Breast epithelium (tissue), 4 donors: ENCODE data around the gene MX2. TPM values are rescaled to one million over a fixed set of nuclear protein-coding genes. Genes with fewer than 3 reads are reported as not detected.
A peak's percentile ranks its signal among the peaks of the same experiment; 100 is the strongest.
"Not testable (repeated sequence)": the region's sequence is repeated elsewhere in the genome, so short reads cannot be mapped to it uniquely, and the experiment has no call there.

Experiments
- DNase-seq, 2 donors: peaks; one replicate each; pipeline ENCODE4 v3.0.0-alpha.2; 2019; ENCODE audit warnings: low spot score in 2 of 2
- H3K27ac ChIP-seq, 2 donors: fragments of 200-600 bp; sonication (generic) in 1 of 2; one replicate each; pipeline ENCODE4 v1.5.1; 2016 to 2019; ENCODE audit warnings: mild to moderate bottlenecking in 1 of 2
- H3K27me3 ChIP-seq, 2 donors: fragments of 200-600 bp; sonication (generic) in 1 of 2; one replicate each; pipeline versions ENCODE4 v1.5.1 to v1.6.0; 2017 to 2019; ENCODE audit warnings: control low read depth in 1 of 2, mild to moderate bottlenecking in 1 of 2
- H3K36me3 ChIP-seq: fragments of 200-600 bp; one replicate; pipeline ENCODE4 v1.5.1; 2019
- H3K4me1 ChIP-seq, 2 donors: fragments of 200-600 bp; sonication (generic); one replicate each; pipeline ENCODE4 v1.5.1; 2016 to 2019; ENCODE audit warnings: control low read depth in 1 of 2
- H3K4me3 ChIP-seq, 3 donors: fragments of 200-600 bp; sonication (generic); 1 replicate in 2 of 3; 2 replicates in 1 of 3; pipeline ENCODE4 v1.5.1; 2016 to 2019; ENCODE audit warnings: mild to moderate bottlenecking in 3 of 3, moderate library complexity in 2 of 3
- H3K9me3 ChIP-seq, 2 donors: fragments of 200-600 bp; sonication (generic) in 1 of 2; one replicate each; pipeline ENCODE4 v1.5.1; 2016 to 2019; ENCODE audit warnings: control low read depth in 1 of 2
- POLR2A ChIP-seq: fragments of 450-650 bp; IDR thresholded peaks from one replicate; pipeline ENCODE4 v1.6.1; 2016; ENCODE audit warnings: antibody characterized with exemption, mild to moderate bottlenecking, moderate library complexity
- POLR2AphosphoS5 ChIP-seq, 3 donors: sonication (generic); formaldehyde crosslinking; IDR thresholded peaks; one replicate each; pipeline ENCODE4 v1.6.1; 2017; ENCODE audit warnings: antibody characterized with exemption in 3 of 3
- intact Hi-C: fragments of 100-400 bp; cut with DNase I; formaldehyde crosslinking; loops from one replicate; pipeline ENCODE4 v1.15.1; 2023; ENCODE audit warnings: low total_unique reads
- total RNA-seq, 3 donors: library from RNA; depleted of rRNA; stranded (reverse); fragments of >200 nt; gene quantifications; one replicate each; pipeline ENCODE4 v1.1.0, GENCODE V29; 2016
- TF ChIP-seq, protein P1 (sequence below), 3 donors: fragments of 450-650 bp; IDR thresholded peaks; one replicate each; pipeline ENCODE4 v1.5.1; 2016 to 2017; ENCODE audit warnings: antibody characterized with exemption in 3 of 3, mild to moderate bottlenecking in 3 of 3, moderate library complexity in 3 of 3

Gene MX2, protein sequence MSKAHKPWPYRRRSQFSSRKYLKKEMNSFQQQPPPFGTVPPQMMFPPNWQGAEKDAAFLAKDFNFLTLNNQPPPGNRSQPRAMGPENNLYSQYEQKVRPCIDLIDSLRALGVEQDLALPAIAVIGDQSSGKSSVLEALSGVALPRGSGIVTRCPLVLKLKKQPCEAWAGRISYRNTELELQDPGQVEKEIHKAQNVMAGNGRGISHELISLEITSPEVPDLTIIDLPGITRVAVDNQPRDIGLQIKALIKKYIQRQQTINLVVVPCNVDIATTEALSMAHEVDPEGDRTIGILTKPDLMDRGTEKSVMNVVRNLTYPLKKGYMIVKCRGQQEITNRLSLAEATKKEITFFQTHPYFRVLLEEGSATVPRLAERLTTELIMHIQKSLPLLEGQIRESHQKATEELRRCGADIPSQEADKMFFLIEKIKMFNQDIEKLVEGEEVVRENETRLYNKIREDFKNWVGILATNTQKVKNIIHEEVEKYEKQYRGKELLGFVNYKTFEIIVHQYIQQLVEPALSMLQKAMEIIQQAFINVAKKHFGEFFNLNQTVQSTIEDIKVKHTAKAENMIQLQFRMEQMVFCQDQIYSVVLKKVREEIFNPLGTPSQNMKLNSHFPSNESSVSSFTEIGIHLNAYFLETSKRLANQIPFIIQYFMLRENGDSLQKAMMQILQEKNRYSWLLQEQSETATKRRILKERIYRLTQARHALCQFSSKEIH
- 10 to 100 TPM in 2 of 3 donors, 1 to 10 TPM in 1; 8.9 to 31.5 (median 29.4) TPM for total RNA-seq

DNA sequence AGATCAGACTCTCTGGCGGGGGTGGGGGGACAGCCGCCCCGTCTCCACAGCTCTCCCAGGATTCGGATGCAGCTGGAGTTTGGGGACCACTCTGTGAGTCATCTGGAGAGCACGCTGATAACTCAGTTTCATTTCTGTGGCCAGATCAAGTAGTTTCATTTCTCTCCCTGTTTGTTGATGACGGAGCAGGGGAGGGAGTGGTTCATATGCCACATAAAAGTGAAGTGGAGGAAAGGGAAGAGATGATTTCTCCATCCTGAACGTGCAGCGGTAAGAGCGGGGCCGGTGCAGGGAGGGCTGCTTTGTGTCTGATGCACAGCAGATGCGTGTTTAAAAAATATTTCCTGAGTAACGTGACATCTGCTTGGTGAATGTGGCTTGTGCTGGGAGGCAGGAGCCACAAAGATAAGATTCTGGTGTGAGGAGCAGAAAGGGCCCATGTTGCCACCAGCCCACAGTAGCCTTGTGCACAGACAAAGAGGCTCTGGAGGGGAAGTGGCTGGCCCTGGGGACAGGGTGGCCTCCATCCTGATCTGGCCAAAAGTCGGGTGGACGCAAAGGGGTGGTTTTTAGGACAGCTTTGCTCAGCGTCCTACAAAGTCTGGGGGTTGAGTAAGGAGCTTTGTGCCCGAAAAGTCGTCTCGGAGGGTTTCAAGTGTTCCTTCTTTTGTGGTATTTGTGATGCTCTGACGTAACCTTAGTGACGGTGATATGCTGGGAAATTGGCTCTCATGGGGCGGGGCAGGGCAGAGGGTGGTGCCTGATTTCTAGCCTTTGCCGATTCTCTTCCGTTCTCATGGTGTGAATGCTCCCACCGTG lies at the start of gene MX2:
MX2 (plus strand) TSS at position 242 of the 819 bp plus-strand sequence. CDS start 14,880 bp downstream, outside the sequence.
- intact Hi-C loops: no loop called here
- Histone ChIP-seq H3K36me3 (no peaks in the 10 kb centered on the region), H3K4me3 (peak within 1 kb of the TSS; percentile 44 to 68 (median 46)), H3K27ac (peak within 1 kb of the TSS; percentile 84 to 97), H3K9me3 (no peaks in the 10 kb centered on the region), H3K4me1 (peaks cover 0 to 6% of the 10 kb centered on the region in 2 donors), H3K27me3 (no peaks in the 10 kb centered on the region)
- peak; percentile 54 to 57 for DNase-seq
- TF ChIP-seq POLR2AphosphoS5 (IDR thresholded peaks at IDR 0.05): peak in 2 of 3 donors; percentile 51 to 53
- TF ChIP-seq, protein P1, sequence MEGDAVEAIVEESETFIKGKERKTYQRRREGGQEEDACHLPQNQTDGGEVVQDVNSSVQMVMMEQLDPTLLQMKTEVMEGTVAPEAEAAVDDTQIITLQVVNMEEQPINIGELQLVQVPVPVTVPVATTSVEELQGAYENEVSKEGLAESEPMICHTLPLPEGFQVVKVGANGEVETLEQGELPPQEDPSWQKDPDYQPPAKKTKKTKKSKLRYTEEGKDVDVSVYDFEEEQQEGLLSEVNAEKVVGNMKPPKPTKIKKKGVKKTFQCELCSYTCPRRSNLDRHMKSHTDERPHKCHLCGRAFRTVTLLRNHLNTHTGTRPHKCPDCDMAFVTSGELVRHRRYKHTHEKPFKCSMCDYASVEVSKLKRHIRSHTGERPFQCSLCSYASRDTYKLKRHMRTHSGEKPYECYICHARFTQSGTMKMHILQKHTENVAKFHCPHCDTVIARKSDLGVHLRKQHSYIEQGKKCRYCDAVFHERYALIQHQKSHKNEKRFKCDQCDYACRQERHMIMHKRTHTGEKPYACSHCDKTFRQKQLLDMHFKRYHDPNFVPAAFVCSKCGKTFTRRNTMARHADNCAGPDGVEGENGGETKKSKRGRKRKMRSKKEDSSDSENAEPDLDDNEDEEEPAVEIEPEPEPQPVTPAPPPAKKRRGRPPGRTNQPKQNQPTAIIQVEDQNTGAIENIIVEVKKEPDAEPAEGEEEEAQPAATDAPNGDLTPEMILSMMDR (IDR thresholded peaks at IDR 0.05): no peak

DNA sequence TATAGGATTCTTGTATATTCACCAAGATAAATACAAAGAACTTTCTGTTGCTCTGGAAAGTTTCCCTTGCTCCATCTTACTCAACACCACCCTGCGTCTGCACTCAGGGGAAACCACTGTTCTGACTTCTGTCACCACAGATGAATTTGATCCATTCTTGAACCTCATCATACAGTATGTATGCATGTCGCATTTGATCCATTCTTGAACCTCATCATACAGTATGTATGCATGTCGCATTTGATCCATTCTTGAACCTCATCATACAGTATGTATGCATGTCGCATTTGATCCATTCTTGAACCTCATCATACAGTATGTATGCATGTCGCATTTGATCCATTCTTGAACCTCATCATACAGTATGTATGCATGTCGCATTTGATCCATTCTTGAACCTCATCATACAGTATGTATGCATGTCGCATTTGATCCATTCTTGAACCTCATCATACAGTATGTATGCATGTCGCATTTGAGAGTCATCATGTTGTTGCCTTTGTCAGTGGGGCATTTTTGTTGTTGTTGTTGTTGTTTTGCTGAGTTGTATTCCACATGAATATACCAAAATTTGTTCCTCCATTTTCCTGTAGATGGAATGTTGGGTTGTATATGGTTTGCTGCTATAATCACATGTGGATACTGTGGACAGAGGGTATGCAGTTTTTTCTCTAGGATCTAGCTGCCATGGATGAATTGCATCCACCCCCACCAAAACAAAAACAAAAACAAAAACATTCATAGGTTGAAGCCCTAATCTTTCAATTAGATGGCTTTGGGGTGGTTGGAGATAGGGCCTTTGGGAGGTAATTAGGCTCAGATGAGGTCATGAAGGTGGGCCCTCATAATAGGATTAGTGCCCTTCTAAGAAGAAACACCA lies 48.3 kb upstream of the MX2 start:
- DNase-seq, H3K9me3 ChIP-seq, H3K4me1 ChIP-seq, H3K27ac ChIP-seq, H3K36me3 ChIP-seq, H3K4me3 ChIP-seq: not testable (repeated sequence)
- intact Hi-C loops: loop anchor here (5.0 kb wide), 1 partner anchor 366 kb away; no protein-coding TSS in a partner anchor
- H3K27me3 ChIP-seq: peaks cover 0 to 15% of the 10 kb centered on the region in 2 donors

DNA sequence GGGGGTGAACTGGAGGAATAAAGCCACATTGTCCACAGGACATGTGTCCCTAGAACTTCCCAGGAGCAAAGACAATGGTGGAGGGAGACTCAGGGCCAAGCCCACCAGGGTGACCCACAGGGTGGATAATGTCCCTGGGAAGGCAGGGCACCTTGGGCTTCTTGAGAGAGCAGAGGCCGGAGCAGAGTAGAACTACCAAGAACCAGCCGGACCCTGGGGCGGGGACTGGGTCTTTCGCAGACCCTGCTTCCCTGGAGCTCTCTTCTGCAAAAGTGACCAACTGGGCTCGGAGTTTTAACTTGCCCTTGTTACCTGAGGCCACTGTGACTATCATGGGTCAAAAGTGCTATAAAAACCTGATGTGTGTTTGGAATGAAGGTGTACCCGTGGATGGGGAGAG lies 46.1 kb upstream of the MX2 start:
- TF ChIP-seq POLR2A: no peak
- no peak for TF ChIP-seq POLR2AphosphoS5 (IDR thresholded peaks at IDR 0.05)
- TF ChIP-seq, protein P1 (IDR thresholded peaks at IDR 0.05): no peak
- H3K36me3 ChIP-seq: no peaks in the 10 kb centered on the region
- H3K9me3 ChIP-seq: no peaks in the 10 kb centered on the region
- H3K27me3 ChIP-seq: peaks cover 0 to 15% of the 10 kb centered on the region in 2 donors
- H3K4me3 ChIP-seq: no peak overlapping the region
- H3K27ac ChIP-seq: no peak overlapping the region
- DNase-seq: no peak
- intact Hi-C loops: no loop called here
- no peaks in the 10 kb centered on the region for H3K4me1 ChIP-seq

DNA sequence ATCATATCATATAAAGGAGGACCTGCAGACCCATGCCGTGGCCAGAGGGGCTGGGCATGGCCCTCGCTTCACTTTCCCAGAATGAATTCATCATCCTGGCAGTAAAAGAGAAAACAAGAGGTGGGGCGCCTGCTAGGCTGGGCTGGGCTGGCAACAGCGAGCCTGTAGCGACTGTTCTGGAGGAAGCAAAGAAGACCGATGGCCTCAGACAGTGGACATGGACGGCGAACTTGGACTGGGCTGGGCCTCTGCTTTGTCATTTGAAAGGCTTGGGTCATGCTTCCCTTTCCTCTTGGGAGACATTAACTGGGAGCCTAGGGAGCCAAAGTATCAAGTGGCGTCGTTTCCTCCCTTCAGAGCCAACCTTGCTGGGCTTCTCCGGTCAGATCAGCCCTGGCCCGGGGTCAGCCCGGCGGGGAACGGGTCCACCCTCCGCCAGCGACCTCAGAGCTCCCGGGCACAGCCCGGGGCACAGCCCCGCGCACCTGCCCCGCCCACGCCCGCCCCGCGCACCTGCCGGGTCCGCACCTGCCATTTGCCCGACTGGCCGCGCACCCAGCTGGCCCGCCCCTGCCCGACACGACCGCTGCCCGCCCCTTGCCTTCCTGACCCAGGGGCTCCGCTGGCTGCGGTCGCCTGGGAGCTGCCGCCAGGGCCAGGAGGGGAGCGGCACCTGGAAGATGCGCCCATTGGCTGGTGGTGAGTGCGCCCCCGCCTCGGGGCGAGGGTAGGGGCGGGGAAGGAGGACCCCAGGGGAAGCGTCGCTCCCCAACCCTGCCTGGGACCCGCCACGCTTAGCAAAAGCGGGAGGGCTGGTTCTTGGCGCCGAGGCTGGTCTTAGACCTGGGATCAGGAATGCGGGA lies 45.4 kb upstream of the MX2 start, which contains the start of gene FAM3B:
FAM3B (plus strand) TSS at position 602 of the 863 bp plus-strand sequence; CDS start at position 681, 79 bp downstream.
- TF ChIP-seq POLR2A (no peak), POLR2AphosphoS5 (IDR thresholded peaks at IDR 0.05) (no peak)
- TF ChIP-seq, protein P1 (IDR thresholded peaks at IDR 0.05): no peak
- H3K27me3 ChIP-seq: peaks cover 0 to 15% of the 10 kb centered on the region in 2 donors
- intact Hi-C loops: no loop called here
- H3K9me3 ChIP-seq: no peaks in the 10 kb centered on the region
- peak within 1 kb of the TSS; percentile 33 to 41 for H3K27ac ChIP-seq
- H3K4me1 ChIP-seq: no peaks in the 10 kb centered on the region
- DNase-seq: no peak
- peak within 1 kb of the TSS; percentile 44 to 69 (median 49) for H3K4me3 ChIP-seq
- H3K36me3 ChIP-seq: no peaks in the 10 kb centered on the region
